GM12892 (cell line): ENCODE data around the gene UNC50. TPM values are rescaled to one million over a fixed set of nuclear protein-coding genes. Genes with fewer than 3 reads are reported as not detected.

Source experiments
- DNase-seq: peaks from one replicate; pipeline ENCODE4 v3.0.0; 2011; ENCODE audit not compliant: insufficient read length
- FAIRE-seq: peaks from 2 replicates; lab custom pipeline; 2011; peaks lifted over from hg19 to GRCh38; lab: Jason Lieb, UNC
- POLR2A ChIP-seq: IDR thresholded peaks from 2 replicates; pipeline ENCODE4 v1.6.1; 2011; ENCODE audit warnings: low read depth, low read length, control low read depth
- POLR2AphosphoS5 ChIP-seq: IDR thresholded peaks from 2 replicates; pipeline ENCODE4 v1.6.1; 2011; ENCODE audit warnings: low read depth, low read length, control low read depth
- TAF1 ChIP-seq: IDR thresholded peaks from 2 replicates; pipeline ENCODE4 v1.6.1; 2011; ENCODE audit warnings: low read depth, mild to moderate bottlenecking, control low read depth, low read length, borderline replicate concordance
- polyA plus RNA-seq: library from polyadenylated mRNA; unstranded; fragments of >200 nt; gene quantifications from one replicate; pipeline ENCODE4 v1.2.1, GENCODE V29; 2012; ENCODE audit warnings: missing spikeins, inconsistent platforms; ENCODE audit not compliant: missing spikeins

The UNC50 gene, protein sequence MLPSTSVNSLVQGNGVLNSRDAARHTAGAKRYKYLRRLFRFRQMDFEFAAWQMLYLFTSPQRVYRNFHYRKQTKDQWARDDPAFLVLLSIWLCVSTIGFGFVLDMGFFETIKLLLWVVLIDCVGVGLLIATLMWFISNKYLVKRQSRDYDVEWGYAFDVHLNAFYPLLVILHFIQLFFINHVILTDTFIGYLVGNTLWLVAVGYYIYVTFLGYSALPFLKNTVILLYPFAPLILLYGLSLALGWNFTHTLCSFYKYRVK
- 33.3 TPM for polyA plus RNA-seq

DNA sequence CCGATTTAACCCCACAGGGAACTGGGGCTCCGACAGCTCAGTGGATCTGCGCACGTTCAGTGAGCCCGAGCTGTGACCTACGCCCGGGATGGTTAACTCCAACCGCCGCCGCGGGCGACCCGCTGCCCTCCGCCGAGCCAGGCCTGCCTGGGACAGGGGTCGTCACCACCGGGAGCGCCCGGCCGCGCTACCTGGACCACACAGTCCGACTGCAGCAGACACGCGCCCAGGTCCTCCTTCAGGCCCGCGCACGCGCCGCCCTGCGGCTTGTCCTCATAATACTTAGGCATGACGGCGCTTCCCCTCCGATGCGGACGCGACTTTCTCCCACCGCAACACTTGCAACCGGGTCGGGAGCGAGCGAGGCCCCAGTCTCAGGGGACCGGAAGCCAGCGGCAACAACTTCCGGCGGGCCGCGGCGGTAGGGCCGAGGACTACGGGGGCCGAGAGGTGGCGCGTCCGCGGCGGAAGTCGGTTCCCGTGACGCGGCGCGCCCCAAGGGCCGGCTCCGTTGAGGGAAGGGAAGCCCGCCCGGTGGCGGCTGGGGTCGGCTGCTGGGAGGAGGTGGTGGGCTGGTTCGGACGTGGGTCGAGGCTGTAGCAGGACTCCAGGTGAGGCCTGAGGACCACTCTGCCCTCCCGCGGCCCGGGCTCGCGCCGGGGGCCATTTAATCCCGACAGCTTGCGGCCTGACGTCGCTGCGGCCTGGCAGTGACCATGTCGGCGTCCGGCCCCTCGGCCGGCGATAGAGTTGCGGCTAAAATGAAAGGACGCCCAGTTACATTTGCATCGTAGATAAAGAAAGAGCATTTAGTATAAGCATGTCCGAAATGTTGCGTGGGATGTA lies at the start of gene UNC50, which contains the start of gene COA5:
Gene UNC50, plus strand, starts transcription at position 474 of the 846 bp plus-strand sequence. CDS start 1,171 bp downstream, outside the sequence.
Gene COA5, minus strand, starts transcription at position 397 of the 846 bp plus-strand sequence. Its CDS starts 107 bp downstream, at position 290.
- peak; percentile 97 for DNase-seq
- peak; percentile 87; the same call in 1 of the 2 replicates for TF ChIP-seq TAF1
- TF ChIP-seq POLR2AphosphoS5: peak; percentile 85
- peak; percentile 93 for TF ChIP-seq POLR2A
- FAIRE-seq: peak; percentile 90

DNA sequence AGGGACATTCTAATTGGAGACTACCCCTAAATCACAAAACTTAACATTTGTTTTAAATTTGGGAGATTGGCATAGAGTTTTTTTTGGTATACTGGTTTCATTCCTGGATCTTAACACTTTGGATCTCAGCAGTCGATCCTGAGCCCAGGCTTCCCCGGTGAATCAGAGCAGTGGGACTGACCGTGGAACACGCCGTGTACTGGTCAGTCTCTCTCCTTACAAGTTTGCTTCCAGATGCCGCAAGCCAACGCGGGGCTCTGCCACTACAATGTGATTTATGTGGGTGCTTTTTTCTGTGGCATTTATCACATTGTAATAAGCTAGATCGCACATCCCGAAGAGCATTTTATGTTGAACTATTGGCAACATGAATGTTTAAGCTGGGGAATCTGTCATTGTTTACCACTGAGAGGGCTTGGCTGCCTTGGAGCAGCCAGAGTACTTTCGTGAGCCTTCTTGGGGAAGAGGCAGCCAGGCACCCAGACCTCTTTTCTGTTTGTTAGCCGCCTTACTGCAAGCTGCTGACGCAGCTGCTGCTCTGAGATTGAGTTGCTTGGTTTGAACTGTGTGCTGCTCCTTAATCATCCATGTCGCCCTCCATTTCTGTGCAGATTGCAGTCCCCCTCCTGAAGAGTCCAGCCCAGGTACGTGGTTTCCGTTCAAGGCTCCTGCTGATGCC lies 49.4 kb upstream of the UNC50 start:
- no peak for DNase-seq

DNA sequence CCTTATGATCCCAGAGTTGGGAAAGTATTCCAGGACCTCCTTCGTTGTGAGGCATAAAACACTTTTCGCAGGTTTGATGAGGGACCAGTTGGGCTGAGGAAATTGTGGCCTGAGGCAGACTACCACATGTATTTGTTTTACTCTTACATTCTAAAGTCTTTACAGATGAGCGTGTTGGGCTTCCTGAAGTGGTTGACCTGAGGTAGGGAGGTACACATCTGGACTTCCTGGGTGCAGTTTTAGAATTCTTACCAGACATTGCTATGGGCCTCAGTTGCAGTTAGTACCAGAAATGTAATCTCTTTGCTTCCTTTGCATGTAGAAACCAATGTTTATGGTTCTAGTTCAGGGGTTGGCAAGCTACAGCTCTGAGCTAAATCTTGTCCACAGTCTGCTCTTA lies 48.8 kb upstream of the UNC50 start:
- TF ChIP-seq TAF1 (no peak), POLR2A (no peak), POLR2AphosphoS5 (no peak)
- DNase-seq: no peak
- no peak for FAIRE-seq

More for the DNA sequence above, 49.4 kb upstream of the UNC50 start:
- TF ChIP-seq TAF1: no peak
- no peak for FAIRE-seq

DNA sequence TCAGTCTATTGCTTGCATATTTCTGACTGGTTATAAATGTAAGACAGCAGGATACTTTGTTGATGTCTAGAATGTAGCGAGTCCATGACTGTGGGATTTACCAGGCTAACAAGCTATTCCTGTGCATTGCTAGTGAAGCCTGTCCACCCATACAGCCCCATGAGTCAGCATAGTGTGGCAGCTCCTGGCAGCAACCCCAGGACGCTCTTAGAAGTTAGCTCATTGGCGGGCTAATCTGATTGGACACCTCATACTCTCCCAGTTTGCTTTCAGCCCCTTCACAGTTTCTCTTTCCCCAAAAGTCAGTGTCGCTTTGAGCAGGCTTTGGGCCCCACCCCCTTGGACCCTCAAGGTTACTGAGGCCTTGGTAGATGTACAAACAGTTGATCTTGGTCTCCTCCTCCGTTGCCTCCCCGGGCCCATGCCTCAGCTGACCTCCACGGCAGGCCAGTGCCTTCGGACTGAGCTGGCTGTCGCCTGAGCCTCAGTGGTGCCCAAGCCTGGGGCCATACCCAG lies 48.1 kb upstream of the UNC50 start:
- peak; percentile 36 for FAIRE-seq

DNA sequence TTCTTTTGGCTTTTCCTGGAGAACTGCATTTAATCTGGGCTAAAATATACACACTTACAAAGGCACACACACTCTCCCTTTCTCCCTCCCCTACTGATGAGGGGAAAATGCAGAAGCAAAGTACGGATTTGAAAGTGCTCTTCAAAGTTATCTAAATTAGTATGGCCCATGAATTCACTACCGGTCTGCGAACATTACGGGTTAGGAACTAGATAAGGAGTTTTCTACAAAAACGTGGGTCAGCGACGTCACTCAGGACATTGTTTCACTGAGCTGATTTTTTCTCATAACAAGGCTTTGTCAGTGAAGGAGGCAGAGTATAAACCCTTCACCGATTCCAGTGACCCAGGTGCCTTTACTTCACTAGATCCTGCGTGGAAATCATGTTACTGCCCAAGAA lies 47.4 kb upstream of the UNC50 start:
- no peak for TF ChIP-seq POLR2A
- TF ChIP-seq POLR2AphosphoS5: no peak
- TF ChIP-seq TAF1: no peak
- FAIRE-seq (no peak), DNase-seq (no peak)

More for the DNA sequence above, 48.1 kb upstream of the UNC50 start:
- TF ChIP-seq POLR2A (no peak), TAF1 (no peak)
- DNase-seq: no peak

DNA sequence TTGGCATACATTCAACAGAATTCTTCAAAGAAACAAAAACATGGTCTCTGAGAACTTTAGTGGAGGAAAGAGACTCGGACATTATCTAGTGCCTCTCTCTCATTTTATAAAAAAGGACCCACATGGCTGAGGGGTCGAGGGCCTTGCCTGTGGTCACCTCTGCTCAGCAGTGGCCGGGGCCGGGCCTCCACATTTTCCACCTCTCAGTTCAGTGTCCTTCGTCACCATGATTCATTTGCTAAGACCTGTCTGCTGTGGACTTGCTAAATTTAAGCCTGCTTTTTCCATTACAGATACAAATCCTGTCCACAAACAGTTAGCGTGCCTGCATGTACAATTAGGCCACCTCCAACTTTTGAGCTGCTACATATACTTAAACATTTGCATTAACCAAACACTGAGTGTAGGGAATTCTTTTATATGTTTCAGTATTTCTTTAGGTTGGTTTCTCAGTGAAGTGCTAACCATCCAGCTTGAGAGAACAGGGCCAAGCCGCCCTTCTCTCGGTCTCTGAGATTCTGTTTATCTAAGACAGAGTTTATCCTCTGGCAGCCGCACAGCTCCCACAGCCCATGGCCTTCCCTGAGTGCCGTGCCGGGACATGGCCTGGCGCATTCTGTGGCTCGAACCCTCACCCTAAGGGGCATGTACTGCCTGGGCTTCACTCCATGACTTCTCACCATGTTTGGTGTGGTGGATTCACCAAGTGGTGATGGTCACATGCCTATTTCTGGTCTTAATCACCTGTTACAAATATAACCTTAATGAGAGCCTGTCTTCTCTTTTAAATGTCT lies 46.3 kb upstream of the UNC50 start:
- no peak for FAIRE-seq

DNA sequence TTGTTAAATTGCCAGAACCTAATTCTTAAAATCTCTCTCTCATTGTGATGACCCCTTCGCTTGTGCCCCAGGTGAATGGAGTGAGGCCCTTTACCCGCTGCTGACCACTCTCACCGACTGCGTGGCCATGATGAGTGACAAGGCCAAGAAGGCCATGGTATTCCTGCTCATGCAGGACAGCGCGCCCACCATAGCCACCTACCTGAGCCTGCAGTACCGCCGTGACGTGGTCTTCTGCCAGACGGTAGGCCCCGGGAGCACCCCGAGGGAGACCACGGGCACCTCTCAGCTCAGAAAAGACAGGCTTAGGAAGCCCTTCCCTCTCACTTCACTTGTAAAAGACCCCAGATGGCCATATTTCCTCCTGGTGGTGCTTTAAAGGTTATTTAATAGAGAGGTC lies 45.0 kb upstream of the UNC50 start:
- FAIRE-seq (no peak), DNase-seq (no peak)
- no peak for TF ChIP-seq POLR2A

More for the DNA sequence above, 46.3 kb upstream of the UNC50 start:
- DNase-seq: no peak
- TF ChIP-seq POLR2A: no peak
- TF ChIP-seq POLR2AphosphoS5: no peak
- TF ChIP-seq TAF1: no peak

DNA sequence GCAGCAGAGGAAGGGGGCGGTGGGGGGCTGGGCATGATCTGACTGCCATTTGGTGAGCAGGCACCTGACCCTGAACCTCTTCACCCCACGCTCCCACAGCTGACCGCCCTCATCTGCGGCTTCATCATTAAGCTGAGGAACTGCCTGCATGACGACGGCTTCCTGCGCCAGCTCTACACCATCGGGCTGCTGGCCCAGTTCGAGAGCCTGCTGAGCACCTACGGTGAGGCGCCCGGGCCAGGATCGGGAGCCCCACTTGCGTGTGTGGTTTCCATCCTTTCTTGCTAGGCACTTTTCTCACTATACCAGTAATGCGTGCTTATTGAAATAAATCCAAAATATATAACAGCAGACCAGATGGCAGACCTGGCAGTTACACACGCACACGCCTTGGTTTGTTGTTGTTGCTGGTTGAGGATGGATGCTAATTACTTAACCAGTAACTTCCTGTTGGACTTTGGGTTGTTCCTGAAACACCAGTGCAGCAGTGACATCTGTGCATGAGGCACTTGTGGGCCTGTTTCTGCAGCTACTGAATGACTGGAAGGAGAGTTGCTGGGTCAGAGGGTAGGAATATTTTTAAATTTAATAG lies 43.8 kb upstream of the UNC50 start:
- DNase-seq (no peak), FAIRE-seq (no peak)
- TF ChIP-seq TAF1: no peak
- no peak for TF ChIP-seq POLR2A
- no peak for TF ChIP-seq POLR2AphosphoS5

DNA sequence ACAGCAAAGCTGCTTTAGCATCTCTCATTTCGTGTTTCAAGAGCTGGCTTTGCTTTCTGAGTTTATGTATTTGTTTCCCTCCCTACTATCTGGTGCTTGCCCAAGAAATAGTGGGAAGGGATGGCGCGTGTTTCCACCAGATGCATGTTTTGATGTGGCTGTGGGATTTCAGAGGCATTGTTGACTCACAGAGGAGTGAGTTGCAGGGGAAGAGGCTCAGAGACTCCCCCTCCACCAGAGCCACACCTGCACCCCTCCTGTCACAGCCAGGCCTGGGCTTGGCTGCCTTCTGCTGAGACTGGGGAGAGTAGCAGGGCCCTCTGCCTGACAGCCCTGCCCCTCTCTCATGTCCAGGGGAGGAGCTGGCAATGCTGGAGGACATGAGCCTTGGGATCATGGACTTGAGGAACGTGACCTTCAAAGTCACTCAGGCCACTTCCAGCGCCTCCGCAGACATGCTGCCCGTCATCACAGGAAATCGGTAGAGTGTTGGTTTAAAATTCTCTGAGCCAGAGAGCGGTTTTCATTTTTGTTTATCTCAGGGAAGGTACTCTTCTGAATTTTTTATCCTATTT lies 43.0 kb upstream of the UNC50 start:
- TF ChIP-seq POLR2A (no peak), TAF1 (no peak), POLR2AphosphoS5 (no peak)
- DNase-seq: no peak
- no peak for FAIRE-seq

DNA sequence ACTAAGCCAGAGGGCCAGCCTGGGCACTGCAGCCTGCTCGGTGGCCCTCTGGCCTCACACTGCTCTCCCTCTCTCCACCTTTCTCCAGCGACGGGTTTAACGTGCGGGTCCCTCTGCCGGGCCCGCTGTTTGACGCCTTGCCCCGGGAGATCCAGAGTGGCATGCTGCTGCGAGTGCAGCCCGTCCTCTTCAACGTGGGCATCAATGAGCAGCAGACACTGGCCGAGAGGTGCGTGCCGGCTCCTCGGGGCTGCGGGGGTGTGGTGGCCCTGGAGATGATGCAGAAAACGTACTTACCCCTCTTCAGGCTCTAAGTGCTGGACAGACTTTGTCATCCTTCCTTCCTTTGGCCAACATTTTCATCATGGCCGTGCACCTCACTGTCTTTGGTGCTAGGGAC lies 42.4 kb upstream of the UNC50 start:
- DNase-seq (no peak), FAIRE-seq (no peak)
- TF ChIP-seq POLR2A (no peak), TAF1 (no peak), POLR2AphosphoS5 (no peak)
